ENCODE results near the gene AQP3. TPM values are rescaled to one million over a fixed set of nuclear protein-coding genes. Genes with fewer than 3 reads are reported as not detected.

AQP3 gene
- total and polyA plus RNA-seq, 2 of the 4 experiments (the other 2 are of a cell fraction), result 3.8 to 12.2 TPM

DNA sequence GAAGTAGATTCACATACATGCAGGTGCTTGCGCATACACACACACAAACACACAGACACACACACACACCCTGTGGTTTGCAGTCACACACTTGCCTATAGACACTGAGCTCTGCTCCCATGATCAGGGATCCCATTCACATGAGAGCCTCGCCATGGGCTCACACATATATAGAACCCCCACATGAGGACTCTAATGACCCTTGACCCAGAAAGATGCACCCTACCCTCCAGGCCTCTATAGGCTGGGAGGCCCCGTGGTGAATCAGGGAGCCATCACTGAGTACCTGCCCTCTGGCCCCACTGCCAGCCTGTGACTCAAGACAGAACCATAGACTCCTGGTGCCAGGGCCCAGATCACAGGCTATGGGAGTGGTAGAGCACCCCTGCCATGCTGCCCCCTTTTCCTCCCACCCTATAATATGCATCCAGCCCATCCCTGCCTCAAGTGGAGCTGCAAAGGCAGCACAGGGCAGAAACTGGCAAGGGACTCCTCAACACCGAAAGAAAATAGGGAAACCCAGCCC lies 3.3 kb upstream of the AQP3 start:
- H3K9me1 ChIP-seq (ENCODE audit: insufficient read depth, low read length), result peaks cover 14% of the 10 kb centered on the region
- H2BK15ac ChIP-seq (ENCODE audit: low read depth, low read length), result no peak overlapping the region
- H2BK5ac ChIP-seq (ENCODE audit: low read depth, low read length, poor library complexity, severe bottlenecking), result no peak overlapping the region
- no peak overlapping the region for H2BK120ac ChIP-seq (ENCODE audit: low read depth, low read length)
- no peaks in the 10 kb centered on the region for H3K79me1 ChIP-seq (ENCODE audit: low read depth in 1 of 2, low read length in 2 of 2)
- H3K36me3 ChIP-seq (ENCODE audit: control insufficient read depth, insufficient read depth, low read length), result no peaks in the 10 kb centered on the region
- no peak overlapping the region for H3K18ac ChIP-seq (ENCODE audit: low read depth, low read length)
- H3K4ac ChIP-seq (ENCODE audit: low read depth, low read length), result no peak overlapping the region
- H3K9ac ChIP-seq (ENCODE audit: low read depth, low read length), result no peak overlapping the region
- ChIA-PET POLR2A (ENCODE audit: unreplicated experiment) (no interaction called here), CTCF (no interaction called here)
- intact Hi-C loops (cut with micrococcal nuclease), result loop anchor here (5.0 kb wide), 1 partner anchor 43 kb away; no protein-coding TSS in a partner anchor
- H3K4me3 ChIP-seq (ENCODE audit: insufficient read depth, low read depth, low read length), result no peak overlapping the region
- no TSS peak for BruUV-seq (replicated peaks)
- peaks cover 11% of the 10 kb centered on the region for H3K4me1 ChIP-seq (ENCODE audit: control insufficient read depth, insufficient read depth, low read length)
- no peaks in the 10 kb centered on the region for H4K20me1 ChIP-seq (ENCODE audit: insufficient read depth, low read length)
- 0 out of 2 replicates have a peak overlapping the region, but pooled peaks have one; percentile 43 for H2AK5ac ChIP-seq (ENCODE audit: low read depth, low read length)
- no peak for ATAC-seq (ENCODE audit: low read depth)
- in situ Hi-C loops (cut with MboI; ENCODE audit: low sequenced_read_pairs), result no loop called here
- no peak overlapping the region for H3K27ac ChIP-seq (ENCODE audit: insufficient read depth, low read length)
- no peak overlapping the region for H2BK20ac ChIP-seq (ENCODE audit: low read depth, low read length)
- H3K27me3 ChIP-seq (ENCODE audit: control insufficient read depth, insufficient read depth, low read length), result no peaks in the 10 kb centered on the region
- no peak overlapping the region for H2AFZ ChIP-seq (replicated peaks; ENCODE audit: low read length, poor library complexity)
- DNase-seq, result no peak
- TF ChIP-seq MAFK (IDR thresholded peaks at IDR 0.05; ENCODE audit: low read depth, low read length) (no peak), RFX5 (IDR thresholded peaks at IDR 0.05; ENCODE audit: low read depth, low read length) (no peak), CHD1 (IDR thresholded peaks at IDR 0.05; ENCODE audit: low read depth, low read length) (no peak), FOS (IDR thresholded peaks at IDR 0.05; ENCODE audit: low read depth, low read length) (no peak), RCOR1 (IDR thresholded peaks at IDR 0.05; ENCODE audit: insufficient replicate concordance, low read length) (no peak), MXI1 (IDR thresholded peaks at IDR 0.05; ENCODE audit: borderline replicate concordance, low read depth, low read length) (no peak), SMC3 (IDR thresholded peaks at IDR 0.05; ENCODE audit: low read depth, low read length) (no peak), MAZ (IDR thresholded peaks at IDR 0.05; ENCODE audit: borderline replicate concordance, low read depth, low read length) (no peak), RAD21 (IDR thresholded peaks at IDR 0.05; ENCODE audit: low read length) (no peak), NFE2L2 (IDR thresholded peaks at IDR 0.05; ENCODE audit: low read depth, low read length) (no peak), POLR2A (IDR thresholded peaks at IDR 0.05; ENCODE audit: low read depth, low read length) (no peak), CEBPB (IDR thresholded peaks at IDR 0.05; ENCODE audit: low read depth, low read length) (no peak)
- TF ChIP-seq, protein P1, sequence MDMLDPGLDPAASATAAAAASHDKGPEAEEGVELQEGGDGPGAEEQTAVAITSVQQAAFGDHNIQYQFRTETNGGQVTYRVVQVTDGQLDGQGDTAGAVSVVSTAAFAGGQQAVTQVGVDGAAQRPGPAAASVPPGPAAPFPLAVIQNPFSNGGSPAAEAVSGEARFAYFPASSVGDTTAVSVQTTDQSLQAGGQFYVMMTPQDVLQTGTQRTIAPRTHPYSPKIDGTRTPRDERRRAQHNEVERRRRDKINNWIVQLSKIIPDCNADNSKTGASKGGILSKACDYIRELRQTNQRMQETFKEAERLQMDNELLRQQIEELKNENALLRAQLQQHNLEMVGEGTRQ (IDR thresholded peaks at IDR 0.05; ENCODE audit: low read depth, low read length), result no peak
- TF ChIP-seq, protein P2, sequence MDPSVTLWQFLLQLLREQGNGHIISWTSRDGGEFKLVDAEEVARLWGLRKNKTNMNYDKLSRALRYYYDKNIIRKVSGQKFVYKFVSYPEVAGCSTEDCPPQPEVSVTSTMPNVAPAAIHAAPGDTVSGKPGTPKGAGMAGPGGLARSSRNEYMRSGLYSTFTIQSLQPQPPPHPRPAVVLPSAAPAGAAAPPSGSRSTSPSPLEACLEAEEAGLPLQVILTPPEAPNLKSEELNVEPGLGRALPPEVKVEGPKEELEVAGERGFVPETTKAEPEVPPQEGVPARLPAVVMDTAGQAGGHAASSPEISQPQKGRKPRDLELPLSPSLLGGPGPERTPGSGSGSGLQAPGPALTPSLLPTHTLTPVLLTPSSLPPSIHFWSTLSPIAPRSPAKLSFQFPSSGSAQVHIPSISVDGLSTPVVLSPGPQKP (IDR thresholded peaks at IDR 0.05; ENCODE audit: borderline replicate concordance, low read depth, low read length), result no peak
- no peak overlapping the region for H3K14ac ChIP-seq (replicated peaks; ENCODE audit: low read depth, low read length)
- no peak overlapping the region for H4K91ac ChIP-seq (ENCODE audit: insufficient read depth, low read depth, low read length)
- H4K5ac ChIP-seq (ENCODE audit: low read depth, low read length), result no peak overlapping the region
- H2AK9ac ChIP-seq (replicated peaks; ENCODE audit: low read depth, low read length, poor library complexity), result no peak overlapping the region
- WGBS, 2 experiments (ENCODE audit: extremely low coverage in 2 of 2, insufficient read length in 1 of 2), result 57% methylated on average over 1 of the region's 4 CpGs; no CpG with 5 or more reads in 1 of the 2 experiments
- H3K9me3 ChIP-seq (ENCODE audit: control insufficient read depth, insufficient read depth, low read length), result no peaks in the 10 kb centered on the region
- dilution Hi-C loops (cut with HindIII; ENCODE audit: low sequenced_read_pairs, unreplicated experiment), result loop anchor here (25.0 kb wide), 1 partner anchor 163 kb away; the partner anchor contains the start of gene NFX1
- H3K4me2 ChIP-seq (ENCODE audit: low read depth, low read length), result no peak overlapping the region
- H4K8ac ChIP-seq (ENCODE audit: low read depth in 2 of 2, low read length in 2 of 2), result no peak overlapping the region
- H3K56ac ChIP-seq (ENCODE audit: extremely low read depth, insufficient read depth, low read length), result no peak overlapping the region
- H3K23ac ChIP-seq (ENCODE audit: low read depth, low read length), result no peak overlapping the region
